ENCODE data around the gene TWF2.

DNA sequence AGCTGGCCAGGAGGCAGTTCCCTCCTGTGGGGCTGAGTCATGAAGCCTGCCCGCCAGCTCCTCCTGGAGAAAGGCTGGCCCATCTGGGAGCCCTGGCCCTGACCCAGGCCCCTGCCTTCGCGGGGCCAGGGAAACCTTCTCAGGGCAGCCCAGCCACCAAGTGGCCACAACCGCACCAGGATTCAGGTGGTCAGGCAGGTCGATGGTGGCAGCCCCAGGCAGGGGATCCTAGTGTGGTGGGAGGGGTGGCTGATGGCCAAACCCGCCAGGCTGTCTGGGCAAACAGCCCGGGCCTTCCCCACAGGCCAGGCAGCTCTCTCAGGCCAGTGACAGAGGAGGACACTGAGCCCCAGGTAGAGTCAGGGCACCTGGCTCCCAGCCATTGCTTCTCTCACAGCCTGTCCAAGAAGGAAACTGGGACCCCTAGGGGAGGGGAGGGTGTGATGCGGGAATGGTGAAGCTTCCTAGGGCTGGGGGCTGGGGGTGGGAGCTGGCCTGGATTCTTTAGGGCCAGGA is 1.2 kb downstream of the TWF2 start:
- TF ChIP-seq, protein P1, sequence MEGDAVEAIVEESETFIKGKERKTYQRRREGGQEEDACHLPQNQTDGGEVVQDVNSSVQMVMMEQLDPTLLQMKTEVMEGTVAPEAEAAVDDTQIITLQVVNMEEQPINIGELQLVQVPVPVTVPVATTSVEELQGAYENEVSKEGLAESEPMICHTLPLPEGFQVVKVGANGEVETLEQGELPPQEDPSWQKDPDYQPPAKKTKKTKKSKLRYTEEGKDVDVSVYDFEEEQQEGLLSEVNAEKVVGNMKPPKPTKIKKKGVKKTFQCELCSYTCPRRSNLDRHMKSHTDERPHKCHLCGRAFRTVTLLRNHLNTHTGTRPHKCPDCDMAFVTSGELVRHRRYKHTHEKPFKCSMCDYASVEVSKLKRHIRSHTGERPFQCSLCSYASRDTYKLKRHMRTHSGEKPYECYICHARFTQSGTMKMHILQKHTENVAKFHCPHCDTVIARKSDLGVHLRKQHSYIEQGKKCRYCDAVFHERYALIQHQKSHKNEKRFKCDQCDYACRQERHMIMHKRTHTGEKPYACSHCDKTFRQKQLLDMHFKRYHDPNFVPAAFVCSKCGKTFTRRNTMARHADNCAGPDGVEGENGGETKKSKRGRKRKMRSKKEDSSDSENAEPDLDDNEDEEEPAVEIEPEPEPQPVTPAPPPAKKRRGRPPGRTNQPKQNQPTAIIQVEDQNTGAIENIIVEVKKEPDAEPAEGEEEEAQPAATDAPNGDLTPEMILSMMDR (IDR thresholded peaks at IDR 0.05; ENCODE audit: low read depth, low read length): no peak
- TF ChIP-seq EZH2phosphoT487 (IDR thresholded peaks at IDR 0.05; ENCODE audit: low read depth): no peak

All from OCI-LY3 (cell line).